LNCAP (cell line): ENCODE data around the gene PCNX3.

ENCODE experiments used
- CTCF ChIP-seq: fragments of 450-650 bp; IDR thresholded peaks from 2 replicates; pipeline ENCODE4 v1.5.1; 2017; ENCODE audit warnings: mild to moderate bottlenecking

Gene PCNX3

GRCh38 chr11:65650547-65651338, 35.2 kb downstream of the PCNX3 start:
- no peak for TF ChIP-seq CTCF

GRCh38 chr11:65651339-65651588, 35.7 kb downstream of the PCNX3 start:
- no peak for TF ChIP-seq CTCF

DNA sequence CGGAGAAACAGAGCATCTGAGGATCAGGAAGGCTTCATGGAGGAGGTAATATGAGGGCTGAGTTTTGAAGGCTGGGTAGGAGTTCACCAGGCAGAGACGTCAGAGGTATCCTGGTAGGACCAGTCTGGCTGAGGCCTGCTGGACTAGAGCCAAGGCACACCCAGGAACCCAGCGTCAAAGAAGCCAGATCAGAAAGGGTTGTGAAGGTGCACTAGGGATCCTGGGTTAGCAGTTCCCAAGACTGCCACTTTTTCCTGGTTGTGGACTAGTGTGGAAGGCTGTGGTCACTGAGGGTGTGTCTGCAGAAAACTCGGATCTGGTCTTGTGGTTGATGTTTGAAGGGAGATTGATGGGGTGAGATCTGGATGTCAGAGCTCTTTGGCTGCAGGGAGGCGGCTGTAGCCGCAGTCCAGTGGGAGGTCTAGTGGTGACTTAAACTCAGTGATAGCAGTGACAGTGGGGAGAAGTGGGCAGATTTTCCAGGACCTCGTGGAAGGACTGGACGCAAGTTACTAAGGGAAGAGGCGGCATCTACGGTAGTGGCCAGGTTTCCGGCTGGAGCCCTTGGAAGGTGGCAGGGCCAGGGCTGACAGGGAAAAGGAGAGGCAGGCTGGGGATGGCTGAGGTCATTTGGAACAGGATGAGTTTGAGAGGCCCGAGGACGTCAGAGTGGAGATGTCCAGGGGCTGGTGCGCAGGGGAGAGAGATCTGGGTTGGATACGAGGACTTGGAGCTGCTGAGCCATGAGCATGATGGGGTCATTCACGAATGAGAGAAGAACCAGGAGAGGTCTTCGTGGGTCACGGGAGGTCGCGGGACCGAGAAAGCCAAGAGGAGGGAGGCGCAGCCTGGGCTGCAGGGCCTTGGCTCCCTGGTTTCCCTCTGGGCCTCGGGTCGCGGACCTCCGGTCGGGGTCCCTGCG, 36.3 kb downstream of the PCNX3 start:
- TF ChIP-seq CTCF: no peak

- TF ChIP-seq CTCF: no peak
Measured at GRCh38 chr11:65652511-65653228, 37.1 kb downstream of the PCNX3 start.

GRCh38 chr11:65653229-65654225, 38.0 kb downstream of the PCNX3 start:
- TF ChIP-seq CTCF: no peak

- TF ChIP-seq CTCF: no peak
Measured at GRCh38 chr11:65654375-65655349, 39.1 kb downstream of the PCNX3 start.
